Suprapubic skin (tissue), 4 donors: ENCODE results near the gene CACNA2D2. TPM values are rescaled to one million over a fixed set of nuclear protein-coding genes. Genes with fewer than 3 reads are reported as not detected.
"Not testable (repeated sequence)": the region's sequence is repeated elsewhere in the genome, so short reads cannot be mapped to it uniquely, and the experiment has no call there.

Experiments used
- DNase-seq, 2 donors: peaks; one replicate each; pipeline ENCODE4 v3.0.0-alpha.2; 2019; ENCODE audit warnings: low spot score in 2 of 2
- H3K27ac ChIP-seq: fragments of 200-600 bp; sonication (generic); one replicate; pipeline ENCODE4 v1.5.1; 2019
- H3K27me3 ChIP-seq: fragments of 200-600 bp; sonication (generic); one replicate; pipeline ENCODE4 v1.5.1; 2019
- H3K36me3 ChIP-seq: fragments of 200-600 bp; sonication (generic); one replicate; pipeline ENCODE4 v1.5.1; 2019
- H3K4me1 ChIP-seq: fragments of 200-600 bp; sonication (generic); one replicate; pipeline ENCODE4 v1.5.1; 2019
- H3K4me3 ChIP-seq: fragments of 200-600 bp; sonication (generic); one replicate; pipeline ENCODE4 v1.5.1; 2019; ENCODE audit warnings: mild to moderate bottlenecking
- H3K9me3 ChIP-seq: fragments of 200-600 bp; sonication (generic); one replicate; pipeline ENCODE4 v1.5.1; 2019
- EP300 ChIP-seq: sonication (generic); formaldehyde crosslinking; IDR thresholded peaks from one replicate; pipeline ENCODE4 v1.6.1; 2017; ENCODE audit warnings: antibody characterized with exemption
- POLR2A ChIP-seq, 2 donors: fragments of 450-650 bp; IDR thresholded peaks; one replicate each; pipeline ENCODE4 v1.6.1; 2017; ENCODE audit warnings: antibody characterized with exemption in 2 of 2, mild to moderate bottlenecking in 2 of 2, moderate library complexity in 2 of 2
- POLR2AphosphoS5 ChIP-seq, 3 donors: sonication (generic); formaldehyde crosslinking; IDR thresholded peaks; one replicate each; pipeline ENCODE4 v1.6.1; 2017; ENCODE audit warnings: antibody characterized with exemption in 3 of 3
- WGBS: methylation state at CpG from one replicate; pipeline ENCODE4 v1.1.5; 2018; 5-methylcytosine and 5-hydroxymethylcytosine counted together
- total RNA-seq, 4 donors: library from RNA; depleted of rRNA; stranded (reverse); fragments of >200 nt; gene quantifications; one replicate each; pipeline ENCODE4 v1.1.0, GENCODE V29; 2016
- TF ChIP-seq, protein P1 (sequence below), 2 donors: fragments of 200-600 bp in 1 of 2; fragments of 450-650 bp in 1 of 2; sonication (generic) in 1 of 2; IDR thresholded peaks; one replicate each; pipeline ENCODE4 v1.5.1; 2016 to 2019; ENCODE audit warnings: antibody characterized with exemption in 2 of 2, mild to moderate bottlenecking in 1 of 2, moderate library complexity in 1 of 2

CACNA2D2 gene
- total RNA-seq, 4 donors from 2014 or later = 1.4 to 5.6 (median 1.7) TPM

DNA sequence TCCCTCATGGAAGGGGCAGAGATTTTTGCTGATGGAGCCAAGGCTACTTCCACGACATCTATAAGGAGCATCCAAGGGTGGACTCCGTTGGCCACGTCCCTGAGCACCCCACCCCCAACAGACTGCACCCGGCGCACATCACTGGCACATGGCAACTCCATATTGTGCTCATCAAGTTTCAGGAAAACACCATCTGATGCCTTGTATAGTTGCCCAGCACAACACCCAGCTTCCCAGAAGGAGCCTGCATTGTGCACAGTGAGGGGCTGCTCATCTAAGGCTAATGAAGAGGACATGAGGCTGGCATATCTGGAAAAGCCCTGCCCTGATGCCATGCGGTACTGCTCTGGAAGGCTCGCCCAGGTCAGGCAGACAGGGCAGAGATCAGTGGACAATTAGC lies 15.0 kb upstream of the CACNA2D2 start:
- 80% methylated on average over 1 of the region's 7 CpGs for WGBS

DNA sequence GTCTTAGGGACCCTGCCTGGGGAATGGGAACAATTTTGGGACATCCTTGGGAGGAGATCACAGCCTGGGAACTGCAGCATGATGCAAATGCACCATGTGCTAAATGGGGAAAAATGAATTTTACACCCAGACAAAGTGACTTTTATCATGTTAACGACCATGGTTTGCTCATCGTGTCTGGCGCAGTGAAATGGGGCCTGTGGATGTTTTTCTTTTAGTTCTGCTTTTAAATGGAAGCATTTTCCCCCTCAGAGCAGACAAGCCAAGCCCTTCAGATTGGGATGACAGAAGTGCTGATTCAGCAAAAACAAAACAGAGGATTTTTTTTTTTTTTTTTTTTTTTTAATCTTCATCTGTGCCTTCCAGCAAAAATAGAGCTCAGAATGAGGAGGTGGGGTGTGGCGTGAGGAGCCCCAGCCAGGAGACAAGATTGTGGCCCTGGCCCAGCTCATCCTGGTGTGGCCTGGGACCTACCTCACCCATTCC lies 14.3 kb upstream of the CACNA2D2 start:
- Histone ChIP-seq H3K4me3 (no peak overlapping the region), H3K27ac (no peak overlapping the region), H3K27me3 (no peaks in the 10 kb centered on the region), H3K9me3 (no peaks in the 10 kb centered on the region), H3K4me1 (peaks cover 14% of the 10 kb centered on the region), H3K36me3 (no peaks in the 10 kb centered on the region)
- WGBS = 69% methylated on average over 4 of the region's 4 CpGs
- DNase-seq = no peak
- TF ChIP-seq POLR2A (IDR thresholded peaks at IDR 0.05) (no peak), EP300 (no peak), POLR2AphosphoS5 (IDR thresholded peaks at IDR 0.05) (no peak)
- TF ChIP-seq, protein P1, sequence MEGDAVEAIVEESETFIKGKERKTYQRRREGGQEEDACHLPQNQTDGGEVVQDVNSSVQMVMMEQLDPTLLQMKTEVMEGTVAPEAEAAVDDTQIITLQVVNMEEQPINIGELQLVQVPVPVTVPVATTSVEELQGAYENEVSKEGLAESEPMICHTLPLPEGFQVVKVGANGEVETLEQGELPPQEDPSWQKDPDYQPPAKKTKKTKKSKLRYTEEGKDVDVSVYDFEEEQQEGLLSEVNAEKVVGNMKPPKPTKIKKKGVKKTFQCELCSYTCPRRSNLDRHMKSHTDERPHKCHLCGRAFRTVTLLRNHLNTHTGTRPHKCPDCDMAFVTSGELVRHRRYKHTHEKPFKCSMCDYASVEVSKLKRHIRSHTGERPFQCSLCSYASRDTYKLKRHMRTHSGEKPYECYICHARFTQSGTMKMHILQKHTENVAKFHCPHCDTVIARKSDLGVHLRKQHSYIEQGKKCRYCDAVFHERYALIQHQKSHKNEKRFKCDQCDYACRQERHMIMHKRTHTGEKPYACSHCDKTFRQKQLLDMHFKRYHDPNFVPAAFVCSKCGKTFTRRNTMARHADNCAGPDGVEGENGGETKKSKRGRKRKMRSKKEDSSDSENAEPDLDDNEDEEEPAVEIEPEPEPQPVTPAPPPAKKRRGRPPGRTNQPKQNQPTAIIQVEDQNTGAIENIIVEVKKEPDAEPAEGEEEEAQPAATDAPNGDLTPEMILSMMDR (IDR thresholded peaks at IDR 0.05) = no peak

More for the DNA sequence above, 15.0 kb upstream of the CACNA2D2 start:
- DNase-seq = no peak
- Histone ChIP-seq H3K9me3 (no peaks in the 10 kb centered on the region), H3K4me1 (peaks cover 14% of the 10 kb centered on the region), H3K27me3 (no peaks in the 10 kb centered on the region), H3K4me3 (no peak overlapping the region), H3K36me3 (no peaks in the 10 kb centered on the region), H3K27ac (no peak overlapping the region)
- TF ChIP-seq POLR2A (IDR thresholded peaks at IDR 0.05) (no peak), EP300 (no peak), POLR2AphosphoS5 (IDR thresholded peaks at IDR 0.05) (no peak)
- TF ChIP-seq, protein P1 (IDR thresholded peaks at IDR 0.05) = no peak

DNA sequence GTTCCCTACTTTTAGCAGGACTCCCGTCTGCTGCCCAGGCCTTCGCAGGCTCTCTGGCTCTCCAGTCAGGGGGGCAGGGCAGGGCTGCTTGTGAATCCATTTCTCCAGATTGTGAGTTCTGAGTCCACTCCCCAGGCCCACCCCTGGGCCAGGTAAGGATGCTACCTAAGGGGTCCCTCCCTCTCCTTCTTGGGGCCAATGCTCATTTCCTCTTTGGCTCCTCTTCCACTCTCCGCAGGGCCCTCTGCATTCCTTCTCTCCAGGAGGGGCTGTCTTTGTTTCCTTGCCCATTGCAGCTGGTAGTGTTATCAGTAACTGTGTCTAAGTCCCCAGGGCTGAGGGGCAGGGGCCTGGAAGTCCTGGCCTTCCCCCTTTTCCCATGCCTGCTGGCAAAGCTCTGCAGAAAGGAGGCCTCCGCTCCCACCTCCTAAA lies 13.0 kb upstream of the CACNA2D2 start:
- Histone ChIP-seq H3K36me3 (no peaks in the 10 kb centered on the region), H3K27ac (no peak overlapping the region), H3K4me3 (no peak overlapping the region), H3K4me1 (peaks cover 14% of the 10 kb centered on the region), H3K9me3 (no peaks in the 10 kb centered on the region), H3K27me3 (no peaks in the 10 kb centered on the region)
- WGBS = 63% methylated on average over 4 of the region's 4 CpGs
- no peak for TF ChIP-seq POLR2A (IDR thresholded peaks at IDR 0.05)
- no peak for TF ChIP-seq EP300
- TF ChIP-seq, protein P1 (IDR thresholded peaks at IDR 0.05) = no peak
- no peak for TF ChIP-seq POLR2AphosphoS5 (IDR thresholded peaks at IDR 0.05)
- DNase-seq = no peak

DNA sequence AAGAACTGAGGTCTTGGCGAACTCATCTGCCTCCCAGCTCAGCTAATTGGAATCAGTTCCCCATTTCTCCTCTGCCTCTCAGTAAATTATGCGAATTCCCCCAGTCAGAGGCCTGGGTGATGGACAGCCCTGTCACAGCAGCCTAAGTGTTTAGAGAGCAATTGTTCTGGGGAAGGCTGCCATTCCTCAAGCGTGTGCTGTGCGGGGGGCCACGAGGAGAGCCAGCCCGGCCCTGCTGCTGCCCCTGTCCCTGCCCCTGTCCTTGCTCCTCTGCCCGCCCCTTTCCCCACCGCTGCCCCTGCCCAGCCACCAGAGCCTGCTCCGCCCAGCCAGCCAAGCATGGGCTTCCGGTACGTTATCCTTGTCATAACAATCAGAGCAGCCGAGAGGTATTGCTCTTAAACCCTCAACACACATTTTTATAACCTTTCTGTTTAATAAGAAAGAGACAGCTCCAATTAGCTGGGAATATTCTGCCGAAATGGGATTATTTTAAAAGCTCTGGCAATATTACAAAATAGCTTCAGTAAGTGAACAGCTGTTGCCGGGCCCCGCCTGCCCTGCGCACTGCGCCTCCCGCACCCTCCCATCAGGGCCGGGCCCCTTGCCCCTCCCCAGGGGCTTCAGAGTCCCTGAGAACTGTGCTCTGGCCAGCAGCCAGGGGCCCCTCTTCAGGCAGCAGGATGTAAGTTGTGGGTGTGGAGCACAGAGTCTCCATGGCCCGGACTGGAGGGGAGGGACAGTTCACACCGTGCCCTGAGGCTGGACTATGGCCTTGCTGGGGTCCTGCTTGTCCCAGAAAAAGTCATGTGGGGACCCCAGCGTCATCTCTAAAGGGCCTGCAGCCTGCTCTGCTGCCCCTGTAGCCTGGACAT lies 12.4 kb upstream of the CACNA2D2 start:
- 16% methylated on average over 19 of the region's 22 CpGs for WGBS
- TF ChIP-seq POLR2AphosphoS5 (IDR thresholded peaks at IDR 0.05) = no peak
- TF ChIP-seq, protein P1 (IDR thresholded peaks at IDR 0.05) = no peak
- no peak overlapping the region for H3K27ac ChIP-seq
- peak overlapping the region; percentile 2 for H3K4me3 ChIP-seq
- H3K27me3 ChIP-seq = no peaks in the 10 kb centered on the region
- H3K36me3 ChIP-seq = no peaks in the 10 kb centered on the region
- DNase-seq = no peak
- H3K4me1 ChIP-seq = peaks cover 14% of the 10 kb centered on the region
- no peaks in the 10 kb centered on the region for H3K9me3 ChIP-seq

DNA sequence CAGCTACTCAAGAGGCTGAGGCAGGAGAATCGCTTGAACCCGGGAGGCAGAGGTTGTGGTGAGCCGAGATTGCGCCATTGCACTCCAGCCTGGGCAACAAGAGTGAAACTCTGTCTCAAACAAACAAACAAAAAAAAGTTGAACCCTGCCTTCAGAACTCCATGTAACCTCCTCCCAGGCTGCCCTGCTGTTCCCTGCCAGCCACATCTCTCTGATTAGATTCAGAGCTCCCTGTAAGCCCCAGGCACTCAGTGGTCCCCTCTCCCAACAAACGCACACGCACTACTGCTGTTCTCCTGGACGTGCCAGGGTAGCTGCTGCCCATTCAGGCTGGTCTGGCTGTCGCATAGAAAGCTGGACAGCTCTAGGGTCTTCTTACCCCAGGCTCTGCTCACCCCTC lies 9.5 kb upstream of the CACNA2D2 start:
- H3K4me3 ChIP-seq, H3K36me3 ChIP-seq, H3K27ac ChIP-seq, H3K27me3 ChIP-seq, H3K9me3 ChIP-seq, DNase-seq: not testable (repeated sequence)
- peaks cover 14% of the 10 kb centered on the region for H3K4me1 ChIP-seq
- 92% methylated on average over 4 of the region's 8 CpGs for WGBS
